Type B pancreatic cell (in vitro differentiated cells): ENCODE results near the gene CACNA1C. TPM values are rescaled to one million over a fixed set of nuclear protein-coding genes. Genes with fewer than 3 reads are reported as not detected.

ENCODE experiments used
- DNase-seq: peaks from one replicate; pipeline ENCODE4 v3.0.0; 2021; ENCODE audit warnings: mixed read lengths; ENCODE audit not compliant: unreplicated experiment; ENCODE audit errors: extremely low spot score
- H3K27ac Mint-ChIP-seq: 2 replicates; pipeline ENCODE4 v1.8.0; 2021; ENCODE audit warnings: mild to moderate bottlenecking, mixed read lengths
- H3K27me3 Mint-ChIP-seq: 2 replicates; pipeline ENCODE4 v1.8.0; 2021; ENCODE audit warnings: mixed read lengths
- H3K36me3 Mint-ChIP-seq: 2 replicates; pipeline ENCODE4 v1.8.0; 2021; ENCODE audit warnings: mixed read lengths
- H3K4me1 Mint-ChIP-seq: one replicate; pipeline ENCODE4 v1.8.0; 2021; ENCODE audit warnings: mixed read lengths; ENCODE audit not compliant: unreplicated experiment
- H3K4me3 Mint-ChIP-seq: 2 replicates; pipeline ENCODE4 v1.8.0; 2021; ENCODE audit warnings: mild to moderate bottlenecking, mixed read lengths
- H3K9me3 Mint-ChIP-seq: 2 replicates; pipeline ENCODE4 v1.8.0; 2021; ENCODE audit warnings: mixed read lengths
- total RNA-seq: library from RNA; stranded (reverse); gene quantifications from 2 replicates; pipeline ENCODE4 v1.2.1, GENCODE V29; 2021; ENCODE audit warnings: low replicate concordance
- TF ChIP-seq, protein P1 (sequence below): fragments of 200-600 bp; sonication (generic); conservative IDR thresholded peaks from 2 replicates; pipeline ENCODE4 v1.5.0; 2021; ENCODE audit warnings: antibody characterized with exemption, mild to moderate bottlenecking

The CACNA1C gene
- total RNA-seq, 1 donor from 2014 or later: 14.3 TPM

DNA sequence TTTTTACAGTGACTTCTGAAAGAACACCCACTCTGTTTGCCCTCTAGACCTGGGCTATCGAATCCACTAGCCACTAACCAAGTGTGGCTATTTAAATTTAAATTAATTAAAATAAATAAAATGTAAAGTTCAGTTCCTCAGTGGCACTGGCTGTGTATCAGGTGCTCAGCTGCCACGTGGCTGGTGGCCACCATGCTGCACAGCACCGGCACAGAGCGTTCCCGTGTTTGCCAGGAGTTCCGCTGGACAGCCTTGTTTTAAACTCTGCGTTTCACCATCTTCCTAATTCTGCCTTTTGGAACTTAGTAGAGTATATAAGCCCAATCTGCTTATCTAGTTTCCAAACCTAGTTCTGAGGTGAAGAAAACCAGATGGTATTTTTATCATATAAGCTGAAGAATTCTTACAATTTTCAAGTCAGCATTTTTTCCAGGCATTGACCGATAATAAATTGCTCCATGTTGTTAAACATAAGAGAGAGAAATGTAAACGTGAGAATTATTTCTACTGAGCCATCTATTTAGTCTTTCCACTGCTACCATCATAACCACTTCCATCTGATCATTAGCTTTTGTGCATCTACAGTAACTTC lies 339.0 kb downstream of the CACNA1C start:
- Mint-ChIP-seq H3K27me3 (peaks cover 8% of the 10 kb centered on the region), H3K27ac (no peak overlapping the region), H3K4me1 (no peaks in the 10 kb centered on the region), H3K9me3 (no peaks in the 10 kb centered on the region), H3K36me3 (peaks cover 5% of the 10 kb centered on the region), H3K4me3 (no peak overlapping the region)
- DNase-seq: no peak
- TF ChIP-seq, protein P1, sequence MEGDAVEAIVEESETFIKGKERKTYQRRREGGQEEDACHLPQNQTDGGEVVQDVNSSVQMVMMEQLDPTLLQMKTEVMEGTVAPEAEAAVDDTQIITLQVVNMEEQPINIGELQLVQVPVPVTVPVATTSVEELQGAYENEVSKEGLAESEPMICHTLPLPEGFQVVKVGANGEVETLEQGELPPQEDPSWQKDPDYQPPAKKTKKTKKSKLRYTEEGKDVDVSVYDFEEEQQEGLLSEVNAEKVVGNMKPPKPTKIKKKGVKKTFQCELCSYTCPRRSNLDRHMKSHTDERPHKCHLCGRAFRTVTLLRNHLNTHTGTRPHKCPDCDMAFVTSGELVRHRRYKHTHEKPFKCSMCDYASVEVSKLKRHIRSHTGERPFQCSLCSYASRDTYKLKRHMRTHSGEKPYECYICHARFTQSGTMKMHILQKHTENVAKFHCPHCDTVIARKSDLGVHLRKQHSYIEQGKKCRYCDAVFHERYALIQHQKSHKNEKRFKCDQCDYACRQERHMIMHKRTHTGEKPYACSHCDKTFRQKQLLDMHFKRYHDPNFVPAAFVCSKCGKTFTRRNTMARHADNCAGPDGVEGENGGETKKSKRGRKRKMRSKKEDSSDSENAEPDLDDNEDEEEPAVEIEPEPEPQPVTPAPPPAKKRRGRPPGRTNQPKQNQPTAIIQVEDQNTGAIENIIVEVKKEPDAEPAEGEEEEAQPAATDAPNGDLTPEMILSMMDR: no peak

DNA sequence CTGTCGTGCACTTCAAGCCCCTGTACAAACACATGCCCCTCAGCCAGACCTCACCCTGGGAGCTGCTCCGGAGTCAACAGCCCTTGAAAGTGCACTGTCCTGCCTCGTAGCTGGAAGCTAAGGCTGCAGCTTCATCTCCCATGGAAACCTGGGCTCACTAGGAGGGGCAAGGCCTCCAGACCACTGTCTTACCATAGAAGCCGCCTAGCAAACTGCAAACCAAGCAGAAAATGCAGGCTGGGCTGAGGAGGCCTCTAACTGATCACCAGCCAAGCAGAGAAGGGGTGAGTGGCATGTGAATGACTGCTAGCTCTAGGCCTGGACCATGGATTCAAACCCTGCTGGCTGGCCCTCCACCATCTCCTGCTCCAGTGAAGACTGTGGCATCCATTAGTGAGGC lies 340.2 kb downstream of the CACNA1C start:
- H3K36me3 Mint-ChIP-seq: peaks cover 5% of the 10 kb centered on the region
- no peak overlapping the region for H3K4me3 Mint-ChIP-seq

DNA sequence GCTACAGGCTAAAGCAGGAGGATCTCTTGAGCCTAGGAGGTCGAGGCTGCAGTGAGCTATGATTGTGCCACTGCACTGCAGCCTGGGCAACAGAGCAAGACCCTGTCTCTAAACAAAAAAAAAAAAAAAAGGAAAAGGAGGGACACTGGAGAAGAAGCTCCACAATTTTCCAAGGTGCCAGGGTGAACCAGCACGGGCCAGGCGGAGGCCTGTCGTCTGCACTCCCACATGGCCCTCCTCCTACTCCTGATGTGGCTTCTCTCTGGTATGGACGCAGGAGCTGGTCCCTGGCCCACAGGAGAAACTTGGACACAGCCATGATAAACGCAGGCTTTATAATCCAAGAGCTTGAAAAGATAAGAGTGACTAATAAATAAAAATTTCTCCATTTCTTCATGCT lies 341.2 kb downstream of the CACNA1C start:
- H3K27me3 Mint-ChIP-seq: peaks cover 8% of the 10 kb centered on the region
- no peak overlapping the region for H3K4me3 Mint-ChIP-seq
- TF ChIP-seq, protein P1: no peak
- no peaks in the 10 kb centered on the region for H3K9me3 Mint-ChIP-seq
- DNase-seq: no peak
- no peak overlapping the region for H3K27ac Mint-ChIP-seq
- no peaks in the 10 kb centered on the region for H3K4me1 Mint-ChIP-seq
- peaks cover 5% of the 10 kb centered on the region for H3K36me3 Mint-ChIP-seq

More for the DNA sequence above, 340.2 kb downstream of the CACNA1C start:
- no peaks in the 10 kb centered on the region for H3K4me1 Mint-ChIP-seq
- no peaks in the 10 kb centered on the region for H3K9me3 Mint-ChIP-seq
- TF ChIP-seq, protein P1: no peak
- DNase-seq: no peak
- peaks cover 8% of the 10 kb centered on the region for H3K27me3 Mint-ChIP-seq
- H3K27ac Mint-ChIP-seq: no peak overlapping the region

GRCh38 chr12:2395354-2395977 lies 342.7 kb downstream of the CACNA1C start:
- Mint-ChIP-seq H3K27ac (no peak overlapping the region), H3K4me3 (no peak overlapping the region), H3K4me1 (no peaks in the 10 kb centered on the region), H3K27me3 (peaks cover 5% of the 10 kb centered on the region), H3K36me3 (peaks cover 6% of the 10 kb centered on the region), H3K9me3 (no peaks in the 10 kb centered on the region)
- no peak for DNase-seq
- TF ChIP-seq, protein P1: peak; percentile 88

DNA sequence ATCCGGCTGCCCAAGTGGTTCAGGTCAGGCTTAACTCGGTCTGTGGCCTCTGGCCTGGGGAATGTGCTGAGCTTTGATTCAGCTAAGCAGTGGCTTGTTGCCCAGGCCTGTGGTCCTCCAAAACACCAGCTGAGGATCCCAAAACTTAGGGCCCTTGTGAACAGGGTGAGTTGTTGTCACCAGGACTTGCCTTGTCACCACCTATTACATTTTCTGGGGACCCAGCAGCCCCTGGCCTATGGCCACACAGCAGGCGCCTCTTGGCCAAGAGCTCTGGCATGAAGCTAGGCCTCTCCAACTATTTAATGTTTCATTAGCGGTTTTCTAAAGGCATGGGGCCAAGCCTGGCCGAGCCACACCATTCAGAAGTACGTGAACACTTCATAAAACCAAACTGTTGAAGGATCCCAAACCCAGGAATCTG lies 343.7 kb downstream of the CACNA1C start:
- no peak overlapping the region for H3K27ac Mint-ChIP-seq
- H3K36me3 Mint-ChIP-seq: peaks cover 4% of the 10 kb centered on the region
- H3K4me1 Mint-ChIP-seq: no peaks in the 10 kb centered on the region
- H3K4me3 Mint-ChIP-seq: no peak overlapping the region
- H3K9me3 Mint-ChIP-seq: no peaks in the 10 kb centered on the region
- H3K27me3 Mint-ChIP-seq: peaks cover under 1% of the 10 kb centered on the region
- no peak for DNase-seq
- TF ChIP-seq, protein P1: no peak
